Adrenal gland (tissue), 5 donors: ENCODE data around the gene AJUBA.

Experiments
- POLR2A ChIP-seq, 2 donors: fragments of 450-650 bp; IDR thresholded peaks; one replicate each; pipeline ENCODE4 v1.6.1; 2017; ENCODE audit warnings: antibody characterized with exemption in 2 of 2, mild to moderate bottlenecking in 2 of 2, moderate library complexity in 1 of 2
- TF ChIP-seq, protein P1 (sequence below), 6 experiments: fragments of 450-650 bp in 4 of 6; fragments of 200-600 bp in 2 of 6; sonication (generic) in 1 of 6; IDR thresholded peaks; 1 replicate in 5 of 6; 2 replicates in 1 of 6; pipeline versions ENCODE4 v1.5.1 to v1.8.0; 2016 to 2021; ENCODE audit warnings: antibody characterized with exemption in 6 of 6, mild to moderate bottlenecking in 2 of 6, moderate library complexity in 1 of 6
- donor health status: DM: no; HTN: no; CAD: no.

DNA sequence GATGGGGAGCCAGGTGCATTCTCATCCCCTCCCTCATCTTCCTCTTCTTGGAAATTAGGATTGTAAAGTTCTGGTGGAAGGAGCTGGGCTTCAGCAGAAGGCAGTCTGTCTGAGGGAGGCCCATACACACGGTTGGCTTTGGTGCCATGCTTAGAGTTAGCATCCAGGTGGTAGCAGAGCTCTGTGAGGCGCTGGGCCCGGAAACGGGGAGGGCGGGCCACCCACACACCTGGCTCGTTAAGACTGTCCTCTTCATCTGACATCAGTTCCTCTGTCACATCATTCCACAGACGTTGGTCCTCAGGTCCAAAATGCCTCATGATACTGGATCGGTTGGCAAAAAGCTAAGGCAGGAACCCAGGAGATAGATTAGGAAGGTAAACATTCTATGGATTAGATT, 4.9 kb upstream of the AJUBA start:
- TF ChIP-seq, protein P1, sequence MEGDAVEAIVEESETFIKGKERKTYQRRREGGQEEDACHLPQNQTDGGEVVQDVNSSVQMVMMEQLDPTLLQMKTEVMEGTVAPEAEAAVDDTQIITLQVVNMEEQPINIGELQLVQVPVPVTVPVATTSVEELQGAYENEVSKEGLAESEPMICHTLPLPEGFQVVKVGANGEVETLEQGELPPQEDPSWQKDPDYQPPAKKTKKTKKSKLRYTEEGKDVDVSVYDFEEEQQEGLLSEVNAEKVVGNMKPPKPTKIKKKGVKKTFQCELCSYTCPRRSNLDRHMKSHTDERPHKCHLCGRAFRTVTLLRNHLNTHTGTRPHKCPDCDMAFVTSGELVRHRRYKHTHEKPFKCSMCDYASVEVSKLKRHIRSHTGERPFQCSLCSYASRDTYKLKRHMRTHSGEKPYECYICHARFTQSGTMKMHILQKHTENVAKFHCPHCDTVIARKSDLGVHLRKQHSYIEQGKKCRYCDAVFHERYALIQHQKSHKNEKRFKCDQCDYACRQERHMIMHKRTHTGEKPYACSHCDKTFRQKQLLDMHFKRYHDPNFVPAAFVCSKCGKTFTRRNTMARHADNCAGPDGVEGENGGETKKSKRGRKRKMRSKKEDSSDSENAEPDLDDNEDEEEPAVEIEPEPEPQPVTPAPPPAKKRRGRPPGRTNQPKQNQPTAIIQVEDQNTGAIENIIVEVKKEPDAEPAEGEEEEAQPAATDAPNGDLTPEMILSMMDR (IDR thresholded peaks at IDR 0.05) = no peak
- TF ChIP-seq POLR2A (IDR thresholded peaks at IDR 0.05) = no peak
